Activated CD8-positive, alpha-beta memory T cell treated with anti-CD3 and anti-CD28 coated beads, Interleukin-2, amount 50 U/mL, for 48 hours (primary cell): Measurements from ENCODE around the gene SRGAP1.

Experiments
- DNase-seq: peaks from one replicate; pipeline ENCODE4 v3.0.0-alpha.2; 2020

The SRGAP1 gene

GRCh38 chr12:63941166-63941800, 96.8 kb downstream of the SRGAP1 start:
- DNase-seq: no peak

DNA sequence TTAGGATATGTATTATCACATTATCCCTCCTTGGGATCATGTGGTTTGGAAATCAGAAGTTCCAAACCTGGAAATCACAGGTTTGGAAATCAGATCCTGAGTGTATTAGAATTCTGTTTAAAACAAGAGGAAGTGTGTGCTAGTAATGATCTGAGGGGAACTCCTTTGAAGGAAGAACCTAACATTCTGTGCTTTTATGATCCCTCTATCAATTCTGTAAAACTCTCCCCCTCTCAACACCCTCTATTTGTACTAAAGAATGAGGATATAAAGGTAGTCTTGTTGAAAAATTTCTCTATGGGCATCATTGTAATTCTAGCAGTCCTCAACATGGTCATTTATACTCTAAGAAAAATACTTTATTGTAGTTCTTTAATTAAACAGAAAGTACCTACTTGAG, 97.4 kb downstream of the SRGAP1 start:
- DNase-seq: no peak

DNA sequence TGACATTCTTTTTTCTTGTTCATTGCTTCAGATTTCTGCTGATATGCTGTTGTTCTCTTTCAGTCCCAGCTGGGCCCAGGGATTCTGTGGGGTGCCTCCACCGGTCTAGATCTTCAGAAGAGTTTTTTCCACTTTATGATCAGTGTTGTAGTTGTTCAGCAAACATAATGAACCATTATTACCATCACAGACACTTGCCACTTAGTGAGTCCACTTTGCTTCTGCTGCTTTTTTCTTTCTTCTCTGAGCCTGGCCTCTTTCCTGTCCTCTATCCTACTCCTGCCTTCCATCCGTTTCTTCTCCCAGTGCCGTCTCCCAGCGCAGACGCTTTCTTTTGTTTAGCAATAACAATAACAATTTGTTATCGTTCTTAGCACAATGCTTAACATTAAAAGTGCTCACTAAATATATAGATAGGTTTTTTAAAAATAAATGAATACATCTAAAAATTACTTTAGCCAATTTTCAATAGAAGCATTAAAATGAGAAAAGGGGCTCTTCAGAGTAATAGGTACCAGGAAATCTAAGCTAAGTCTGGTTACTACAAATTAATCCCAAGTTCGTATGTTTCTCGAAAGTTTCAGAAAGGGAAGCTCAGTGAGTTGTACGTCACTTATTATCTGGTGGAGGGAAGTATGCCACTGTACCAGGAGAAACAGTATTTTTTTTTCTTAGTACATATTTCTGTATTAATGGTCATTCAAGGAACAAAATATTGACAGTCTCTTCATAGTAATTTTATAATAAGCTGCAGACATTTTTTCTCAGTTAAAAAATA, 98.2 kb downstream of the SRGAP1 start:
- DNase-seq: no peak

DNA sequence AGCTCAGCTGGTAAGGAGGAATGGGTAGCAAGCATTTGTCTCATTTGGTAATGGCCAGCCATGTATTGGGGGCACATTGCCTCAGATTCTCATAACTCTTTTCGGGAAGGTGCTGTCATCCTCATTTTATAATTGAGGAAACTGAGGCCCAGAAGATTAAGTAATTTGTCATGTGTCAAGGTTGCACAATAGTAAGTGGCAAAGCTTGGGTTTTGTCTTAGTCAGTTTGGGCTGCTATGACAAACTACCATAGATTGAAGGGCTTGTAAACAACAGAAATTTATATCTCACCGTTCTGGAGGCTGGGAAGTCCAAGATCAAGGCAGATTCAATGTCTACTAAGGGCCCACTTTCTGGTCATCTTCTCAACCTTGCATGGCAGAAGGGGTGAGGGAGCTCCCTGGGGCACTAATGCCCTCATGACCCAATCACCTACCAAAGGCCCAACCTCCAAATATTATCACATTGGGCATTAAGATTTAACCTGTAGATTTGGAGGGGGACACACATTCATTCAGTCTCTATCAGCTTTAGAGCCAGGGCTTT, 99.6 kb downstream of the SRGAP1 start:
- no peak for DNase-seq

DNA sequence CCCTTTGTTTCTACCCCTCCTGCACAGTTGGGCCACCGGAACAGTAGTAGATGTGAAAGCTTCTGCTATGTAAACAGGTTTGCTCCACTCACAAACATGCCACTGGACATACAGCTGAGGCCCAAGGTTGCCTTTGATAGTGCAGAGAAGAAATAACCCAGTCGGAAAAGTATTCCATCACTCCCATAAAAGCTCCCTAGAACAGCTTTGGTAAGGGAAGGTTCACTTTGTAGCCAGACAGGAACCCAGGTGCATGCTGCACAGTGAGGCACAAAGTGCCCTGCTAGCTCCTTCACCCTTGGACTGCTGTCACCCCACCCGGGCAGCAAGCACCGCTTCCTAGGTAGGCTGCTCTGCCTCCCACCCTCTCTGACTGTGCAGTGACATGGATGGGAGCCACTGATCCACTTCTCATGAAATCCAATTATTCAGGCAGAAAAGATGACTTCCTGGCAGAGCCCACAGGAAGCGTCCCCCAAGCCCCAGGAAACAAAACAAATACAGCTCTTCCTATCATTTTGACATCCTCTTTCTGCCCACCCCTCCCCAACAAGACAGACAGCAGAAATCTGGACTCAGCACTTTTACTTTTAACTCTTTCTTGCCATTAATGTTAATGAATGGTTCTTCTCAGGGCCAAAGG, 100.2 kb downstream of the SRGAP1 start:
- DNase-seq: no peak

DNA sequence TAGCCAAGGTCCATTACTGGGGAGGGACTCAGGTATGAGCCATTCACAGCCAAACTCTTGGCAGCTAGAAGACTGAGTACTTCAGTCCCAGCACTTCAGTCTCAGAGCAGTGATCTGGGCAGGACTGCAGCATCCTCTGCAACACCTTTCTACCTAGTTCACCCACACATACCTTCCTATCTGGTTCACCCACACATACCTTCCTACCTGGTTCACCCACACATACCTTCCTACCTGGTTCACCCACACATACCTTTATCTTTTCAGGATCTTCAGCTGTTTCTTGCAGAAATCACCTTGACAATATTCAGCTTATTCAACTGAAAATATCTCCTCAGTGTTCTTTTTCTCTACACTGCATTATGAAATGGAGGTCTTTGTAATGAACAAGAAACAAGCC, 101.3 kb downstream of the SRGAP1 start:
- DNase-seq: no peak

- DNase-seq: no peak
These were observed 103.7 kb downstream of the SRGAP1 start for GRCh38 chr12:63948211-63948610.

- DNase-seq: no peak
These were observed 105.4 kb downstream of the SRGAP1 start for GRCh38 chr12:63949902-63950301.

- no peak for DNase-seq
These were observed 108.5 kb downstream of the SRGAP1 start for GRCh38 chr12:63952995-63953394.

DNA sequence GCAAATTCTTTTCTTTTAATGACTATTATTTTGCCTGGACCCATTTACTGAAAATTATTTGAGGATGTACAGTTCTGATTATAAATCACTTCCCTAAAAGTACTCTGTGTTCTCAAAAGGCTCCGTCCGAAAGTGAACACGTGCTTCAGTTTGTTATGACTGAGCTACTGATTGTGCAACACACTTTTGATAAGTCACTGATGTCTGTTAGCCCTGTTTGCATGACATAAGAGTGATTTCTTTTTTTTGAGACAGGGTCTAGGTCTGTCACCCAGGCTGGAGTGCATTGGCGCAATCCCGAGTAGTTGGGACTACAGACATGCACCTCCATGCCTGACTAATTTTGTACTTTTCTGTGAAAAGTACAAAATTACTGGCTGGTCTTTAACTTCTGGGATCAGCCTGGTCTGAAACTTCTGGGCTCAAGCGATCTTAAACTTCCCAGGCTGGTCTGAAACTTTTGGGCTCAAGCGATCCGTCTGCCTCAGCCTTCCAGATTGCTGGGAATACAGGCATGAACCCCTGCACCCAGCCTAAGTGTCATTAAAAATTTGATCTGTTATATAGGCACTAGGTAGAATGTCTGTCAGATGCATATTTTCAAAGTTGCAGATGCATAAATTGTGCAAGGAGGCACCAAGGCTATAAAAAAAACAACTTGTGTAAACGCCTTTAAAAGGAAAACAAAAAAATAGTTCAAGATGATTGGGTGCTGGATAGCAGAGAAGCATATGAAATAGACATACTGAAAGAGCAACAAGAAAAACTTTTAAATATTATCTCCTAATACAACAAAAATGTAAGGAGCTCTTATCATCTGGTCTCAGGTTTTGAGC, 111.5 kb downstream of the SRGAP1 start:
- no peak for DNase-seq

DNA sequence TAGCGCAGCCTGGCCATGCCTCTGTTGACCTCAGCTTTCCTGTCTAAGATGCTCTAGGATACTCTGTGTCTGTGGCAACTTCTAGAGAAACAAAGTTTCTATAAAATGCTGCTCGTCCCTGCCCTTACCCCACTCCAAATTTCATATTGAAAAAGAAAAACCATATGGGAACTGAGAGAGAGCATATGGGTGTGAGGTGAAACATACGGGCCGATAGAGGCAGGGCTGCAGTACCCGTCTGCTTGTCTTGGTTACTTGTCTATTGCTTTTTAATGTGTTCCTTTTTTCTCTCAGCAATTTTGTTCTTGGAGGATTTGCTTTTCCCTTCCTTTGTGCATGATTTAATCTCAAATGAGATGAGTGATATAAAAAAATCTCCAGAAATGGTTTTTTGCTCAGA, 113.0 kb downstream of the SRGAP1 start:
- no peak for DNase-seq

GRCh38 chr12:63958876-63959580, 114.5 kb downstream of the SRGAP1 start:
- no peak for DNase-seq

GRCh38 chr12:63961048-63961447, 116.5 kb downstream of the SRGAP1 start:
- DNase-seq: no peak

DNA sequence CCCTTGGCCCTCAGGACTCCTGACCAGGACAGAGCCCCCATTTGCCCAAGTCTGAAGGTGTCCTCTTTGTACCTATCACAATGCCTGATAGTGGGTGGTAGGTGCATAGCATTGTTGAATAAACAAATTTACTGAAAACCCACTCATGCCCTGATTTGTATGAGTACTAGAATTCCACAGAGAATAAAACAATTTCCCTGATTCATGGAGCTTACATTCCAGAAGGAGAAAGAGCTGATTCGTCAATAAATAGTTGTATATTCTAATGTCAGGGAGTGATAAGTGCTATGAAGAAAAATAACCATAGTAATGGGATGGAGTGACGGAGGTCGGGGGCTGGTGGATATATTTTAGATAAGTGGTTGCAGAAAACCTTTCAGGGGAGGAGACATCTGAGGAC, 117.0 kb downstream of the SRGAP1 start:
- DNase-seq: no peak

- no peak for DNase-seq
These were observed 119.4 kb downstream of the SRGAP1 start for GRCh38 chr12:63963868-63964267.

DNA sequence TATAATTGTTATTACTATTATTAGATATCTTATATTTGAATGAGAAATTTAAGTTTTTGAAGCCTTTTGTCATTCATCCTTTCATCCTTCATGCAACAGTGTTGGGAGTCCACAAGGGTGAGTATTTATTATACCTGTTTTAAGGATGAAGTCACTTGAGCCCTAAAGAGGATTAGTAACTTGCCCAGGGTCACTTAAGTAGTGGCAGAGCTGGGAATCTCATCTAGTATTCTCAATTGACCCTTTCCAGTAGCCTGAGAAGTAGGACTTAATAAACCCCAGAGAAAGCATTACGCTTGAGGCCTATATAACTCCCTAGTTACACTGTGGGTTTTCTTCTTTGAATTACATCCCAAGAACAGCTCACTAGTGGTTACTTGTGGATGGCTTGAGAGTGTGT, 119.8 kb downstream of the SRGAP1 start:
- no peak for DNase-seq

- no peak for DNase-seq
These were observed 121.6 kb downstream of the SRGAP1 start for GRCh38 chr12:63965936-63966605.

GRCh38 chr12:63966606-63966975, 122.1 kb downstream of the SRGAP1 start:
- DNase-seq: no peak

DNA sequence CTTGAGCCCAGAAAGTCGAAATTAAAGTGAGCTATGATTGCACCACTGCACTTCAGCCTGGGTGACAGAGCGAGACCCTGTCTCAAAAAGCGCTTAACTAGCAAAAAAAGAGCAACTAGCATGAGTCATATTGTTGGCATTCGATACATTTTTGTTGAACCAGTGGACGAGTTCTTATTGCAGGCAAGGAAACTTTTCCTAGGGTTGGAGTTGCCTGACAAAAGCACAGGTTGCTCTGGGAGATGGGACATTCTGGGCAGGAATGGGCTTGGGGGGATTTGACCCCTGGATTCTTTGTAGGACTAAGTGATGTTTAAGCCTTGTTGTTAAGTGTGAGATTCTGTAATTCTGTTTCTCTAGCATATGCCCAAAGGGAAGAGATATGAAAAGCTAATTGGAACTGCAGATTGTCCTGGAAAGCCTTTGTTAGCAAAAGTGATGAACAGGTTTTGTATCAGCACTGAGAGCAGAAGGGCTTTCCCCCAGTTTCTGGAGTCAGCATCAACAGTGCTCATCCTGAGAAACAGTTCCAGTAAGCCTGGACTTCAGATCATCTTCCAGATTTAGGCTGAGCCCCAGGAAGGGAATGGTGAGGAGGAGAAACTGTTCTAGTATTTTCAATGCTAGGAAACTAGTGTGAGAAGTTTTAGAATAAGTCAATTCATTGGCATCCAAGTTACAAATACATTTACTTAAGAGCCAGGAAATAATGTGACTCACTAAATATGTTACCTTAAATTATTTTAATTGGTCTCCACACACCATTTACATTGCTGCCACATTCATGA, 123.1 kb downstream of the SRGAP1 start:
- DNase-seq: no peak

DNA sequence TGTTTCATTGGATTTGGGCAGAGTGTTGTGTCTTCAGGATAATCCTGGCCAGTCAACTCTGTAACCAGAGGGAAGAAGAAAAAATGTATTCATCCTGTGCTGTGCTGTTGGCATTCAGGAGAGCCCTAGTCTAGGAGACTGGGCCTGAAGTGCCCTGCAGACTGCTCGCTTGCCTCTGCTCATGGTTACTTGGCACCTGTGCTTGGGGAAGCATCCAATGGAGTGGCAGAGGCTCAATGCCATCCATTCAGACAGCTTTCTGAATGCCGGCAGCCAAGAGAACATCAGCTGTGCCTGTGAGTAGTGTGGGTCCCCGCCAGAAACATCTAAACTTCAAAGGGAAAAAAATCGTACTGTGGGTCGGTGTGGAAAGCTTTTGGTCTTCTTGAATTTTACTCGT, 124.2 kb downstream of the SRGAP1 start:
- DNase-seq: no peak

GRCh38 chr12:63976902-63977395, 132.4 kb downstream of the SRGAP1 start:
- no peak for DNase-seq
